Measurements from ENCODE around the gene TGM1. TPM values are rescaled to one million over a fixed set of nuclear protein-coding genes. Genes with fewer than 3 reads are reported as not detected.

The TGM1 gene
- total and polyA plus RNA-seq, 10 of the 15 experiments (the other 5 are each of a cell fraction or from before 2014, with no cell fraction given) = 0.05 to 5.9 (median 1.8) TPM

DNA sequence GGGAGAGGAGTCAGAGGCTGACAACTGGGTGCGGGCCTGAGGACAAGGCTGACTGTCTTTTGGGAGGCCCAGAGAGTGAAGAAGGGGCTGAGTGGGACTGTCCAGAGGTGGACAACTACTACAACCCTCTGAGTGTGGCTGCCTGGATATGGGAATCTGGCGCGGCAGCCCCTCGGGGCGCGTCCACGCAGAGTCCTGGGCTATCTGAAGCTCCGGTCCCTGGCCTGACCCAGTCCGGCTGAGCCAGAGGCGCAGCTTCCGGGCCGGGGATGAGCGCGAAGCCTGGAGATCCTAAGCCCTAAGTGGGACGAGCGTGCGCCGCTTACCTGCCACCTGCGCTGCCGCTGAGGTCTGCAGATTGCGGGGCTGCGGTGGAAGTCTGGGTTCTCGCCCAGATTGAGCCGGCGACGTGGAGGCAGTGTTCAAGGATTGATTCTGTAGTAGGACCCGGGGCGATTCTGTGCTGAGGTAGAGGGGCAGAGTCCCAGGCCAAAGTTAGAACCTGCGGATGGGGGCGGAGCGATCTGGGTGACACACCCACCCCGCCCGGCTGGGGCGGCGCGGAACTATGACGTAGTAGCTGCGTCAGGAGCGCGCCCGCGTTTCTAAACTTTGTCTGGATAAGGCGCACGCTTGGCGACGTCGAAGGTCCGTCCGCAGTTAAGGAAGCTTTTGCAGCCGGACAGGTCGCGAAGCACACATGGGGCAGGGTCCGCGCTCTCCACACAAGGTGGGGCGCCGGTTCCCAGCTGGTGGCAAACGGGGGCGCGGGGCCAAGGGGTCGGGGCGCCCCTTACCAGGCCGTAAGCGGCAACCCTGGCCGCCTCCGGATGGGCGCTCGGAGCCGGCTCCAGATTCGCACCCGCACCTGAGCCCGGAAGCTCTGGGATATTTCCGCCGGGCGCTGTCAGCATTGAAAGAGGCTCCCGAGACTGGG is 36.5 kb upstream of the TGM1 start, which contains the start of the genes DHRS1 and NOP9 (continued):
- no peak for TF ChIP-seq IKZF2 (IDR thresholded peaks at IDR 0.05)
- no peak for TF ChIP-seq MEF2B (IDR thresholded peaks at IDR 0.05; ENCODE audit: partially characterized antibody, poor library complexity, severe bottlenecking)
- TF ChIP-seq, protein P1, sequence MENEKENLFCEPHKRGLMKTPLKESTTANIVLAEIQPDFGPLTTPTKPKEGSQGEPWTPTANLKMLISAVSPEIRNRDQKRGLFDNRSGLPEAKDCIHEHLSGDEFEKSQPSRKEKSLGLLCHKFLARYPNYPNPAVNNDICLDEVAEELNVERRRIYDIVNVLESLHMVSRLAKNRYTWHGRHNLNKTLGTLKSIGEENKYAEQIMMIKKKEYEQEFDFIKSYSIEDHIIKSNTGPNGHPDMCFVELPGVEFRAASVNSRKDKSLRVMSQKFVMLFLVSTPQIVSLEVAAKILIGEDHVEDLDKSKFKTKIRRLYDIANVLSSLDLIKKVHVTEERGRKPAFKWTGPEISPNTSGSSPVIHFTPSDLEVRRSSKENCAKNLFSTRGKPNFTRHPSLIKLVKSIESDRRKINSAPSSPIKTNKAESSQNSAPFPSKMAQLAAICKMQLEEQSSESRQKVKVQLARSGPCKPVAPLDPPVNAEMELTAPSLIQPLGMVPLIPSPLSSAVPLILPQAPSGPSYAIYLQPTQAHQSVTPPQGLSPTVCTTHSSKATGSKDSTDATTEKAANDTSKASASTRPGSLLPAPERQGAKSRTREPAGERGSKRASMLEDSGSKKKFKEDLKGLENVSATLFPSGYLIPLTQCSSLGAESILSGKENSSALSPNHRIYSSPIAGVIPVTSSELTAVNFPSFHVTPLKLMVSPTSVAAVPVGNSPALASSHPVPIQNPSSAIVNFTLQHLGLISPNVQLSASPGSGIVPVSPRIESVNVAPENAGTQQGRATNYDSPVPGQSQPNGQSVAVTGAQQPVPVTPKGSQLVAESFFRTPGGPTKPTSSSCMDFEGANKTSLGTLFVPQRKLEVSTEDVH (IDR thresholded peaks at IDR 0.05; ENCODE audit: low read depth, partially characterized antibody) = no peak
- TF ChIP-seq, protein P2, sequence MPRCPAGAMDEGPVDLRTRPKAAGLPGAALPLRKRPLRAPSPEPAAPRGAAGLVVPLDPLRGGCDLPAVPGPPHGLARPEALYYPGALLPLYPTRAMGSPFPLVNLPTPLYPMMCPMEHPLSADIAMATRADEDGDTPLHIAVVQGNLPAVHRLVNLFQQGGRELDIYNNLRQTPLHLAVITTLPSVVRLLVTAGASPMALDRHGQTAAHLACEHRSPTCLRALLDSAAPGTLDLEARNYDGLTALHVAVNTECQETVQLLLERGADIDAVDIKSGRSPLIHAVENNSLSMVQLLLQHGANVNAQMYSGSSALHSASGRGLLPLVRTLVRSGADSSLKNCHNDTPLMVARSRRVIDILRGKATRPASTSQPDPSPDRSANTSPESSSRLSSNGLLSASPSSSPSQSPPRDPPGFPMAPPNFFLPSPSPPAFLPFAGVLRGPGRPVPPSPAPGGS (IDR thresholded peaks at IDR 0.05; ENCODE audit: borderline replicate concordance, insufficient read depth, low read depth, low read length, poor library complexity, severe bottlenecking) = no peak
- TF ChIP-seq ESRRA (IDR thresholded peaks at IDR 0.05; ENCODE audit: low read length) = 0 out of 2 replicates have a peak, but pooled peaks have one; percentile 50
- TF ChIP-seq, protein P3, sequence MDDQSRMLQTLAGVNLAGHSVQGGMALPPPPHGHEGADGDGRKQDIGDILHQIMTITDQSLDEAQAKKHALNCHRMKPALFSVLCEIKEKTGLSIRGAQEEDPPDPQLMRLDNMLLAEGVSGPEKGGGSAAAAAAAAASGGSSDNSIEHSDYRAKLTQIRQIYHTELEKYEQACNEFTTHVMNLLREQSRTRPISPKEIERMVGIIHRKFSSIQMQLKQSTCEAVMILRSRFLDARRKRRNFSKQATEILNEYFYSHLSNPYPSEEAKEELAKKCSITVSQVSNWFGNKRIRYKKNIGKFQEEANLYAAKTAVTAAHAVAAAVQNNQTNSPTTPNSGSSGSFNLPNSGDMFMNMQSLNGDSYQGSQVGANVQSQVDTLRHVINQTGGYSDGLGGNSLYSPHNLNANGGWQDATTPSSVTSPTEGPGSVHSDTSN (IDR thresholded peaks at IDR 0.05; ENCODE audit: insufficient replicate concordance, low read depth, low read length) = no peak
- TF ChIP-seq, protein P4, sequence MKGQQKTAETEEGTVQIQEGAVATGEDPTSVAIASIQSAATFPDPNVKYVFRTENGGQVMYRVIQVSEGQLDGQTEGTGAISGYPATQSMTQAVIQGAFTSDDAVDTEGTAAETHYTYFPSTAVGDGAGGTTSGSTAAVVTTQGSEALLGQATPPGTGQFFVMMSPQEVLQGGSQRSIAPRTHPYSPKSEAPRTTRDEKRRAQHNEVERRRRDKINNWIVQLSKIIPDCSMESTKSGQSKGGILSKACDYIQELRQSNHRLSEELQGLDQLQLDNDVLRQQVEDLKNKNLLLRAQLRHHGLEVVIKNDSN (IDR thresholded peaks at IDR 0.05; ENCODE audit: borderline replicate concordance, extremely low read length, insufficient read depth, low read depth, low read length) = no peak
- TF ChIP-seq, protein P5, sequence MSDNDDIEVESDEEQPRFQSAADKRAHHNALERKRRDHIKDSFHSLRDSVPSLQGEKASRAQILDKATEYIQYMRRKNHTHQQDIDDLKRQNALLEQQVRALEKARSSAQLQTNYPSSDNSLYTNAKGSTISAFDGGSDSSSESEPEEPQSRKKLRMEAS (IDR thresholded peaks at IDR 0.05; ENCODE audit: low read depth, low read length) = peak; percentile 73
- TF ChIP-seq SP1 (IDR thresholded peaks at IDR 0.05; ENCODE audit: low read depth, low read length) = peak; percentile 88
- TF ChIP-seq, protein P6, sequence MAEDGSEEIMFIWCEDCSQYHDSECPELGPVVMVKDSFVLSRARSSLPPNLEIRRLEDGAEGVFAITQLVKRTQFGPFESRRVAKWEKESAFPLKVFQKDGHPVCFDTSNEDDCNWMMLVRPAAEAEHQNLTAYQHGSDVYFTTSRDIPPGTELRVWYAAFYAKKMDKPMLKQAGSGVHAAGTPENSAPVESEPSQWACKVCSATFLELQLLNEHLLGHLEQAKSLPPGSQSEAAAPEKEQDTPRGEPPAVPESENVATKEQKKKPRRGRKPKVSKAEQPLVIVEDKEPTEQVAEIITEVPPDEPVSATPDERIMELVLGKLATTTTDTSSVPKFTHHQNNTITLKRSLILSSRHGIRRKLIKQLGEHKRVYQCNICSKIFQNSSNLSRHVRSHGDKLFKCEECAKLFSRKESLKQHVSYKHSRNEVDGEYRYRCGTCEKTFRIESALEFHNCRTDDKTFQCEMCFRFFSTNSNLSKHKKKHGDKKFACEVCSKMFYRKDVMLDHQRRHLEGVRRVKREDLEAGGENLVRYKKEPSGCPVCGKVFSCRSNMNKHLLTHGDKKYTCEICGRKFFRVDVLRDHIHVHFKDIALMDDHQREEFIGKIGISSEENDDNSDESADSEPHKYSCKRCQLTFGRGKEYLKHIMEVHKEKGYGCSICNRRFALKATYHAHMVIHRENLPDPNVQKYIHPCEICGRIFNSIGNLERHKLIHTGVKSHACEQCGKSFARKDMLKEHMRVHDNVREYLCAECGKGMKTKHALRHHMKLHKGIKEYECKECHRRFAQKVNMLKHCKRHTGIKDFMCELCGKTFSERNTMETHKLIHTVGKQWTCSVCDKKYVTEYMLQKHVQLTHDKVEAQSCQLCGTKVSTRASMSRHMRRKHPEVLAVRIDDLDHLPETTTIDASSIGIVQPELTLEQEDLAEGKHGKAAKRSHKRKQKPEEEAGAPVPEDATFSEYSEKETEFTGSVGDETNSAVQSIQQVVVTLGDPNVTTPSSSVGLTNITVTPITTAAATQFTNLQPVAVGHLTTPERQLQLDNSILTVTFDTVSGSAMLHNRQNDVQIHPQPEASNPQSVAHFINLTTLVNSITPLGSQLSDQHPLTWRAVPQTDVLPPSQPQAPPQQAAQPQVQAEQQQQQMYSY (CRISPR knock-in tag; IDR thresholded peaks at IDR 0.05) = no peak
- peak; percentile 97 for TF ChIP-seq NBN (IDR thresholded peaks at IDR 0.05)
- 0 out of 2 replicates have a peak, but pooled peaks have one; percentile 57 for TF ChIP-seq IKZF1 (conservative IDR thresholded peaks at IDR 0.05)
- peak; percentile 36; the same call in 1 of the 2 replicates for TF ChIP-seq SMAD5 (IDR thresholded peaks at IDR 0.05; ENCODE audit: low read depth)
